ENCODE data around the gene GPR78.

- TF ChIP-seq EZH2 (IDR thresholded peaks at IDR 0.05; ENCODE audit: low read length, missing control alignments) (no peak), CTCF (conservative IDR thresholded peaks at IDR 0.05 in 1 of 2, IDR thresholded peaks at IDR 0.05 in 1 of 2; ENCODE audit: low read depth in 1 of 2, low read length in 2 of 2) (no peak)
Measured at GRCh38 chr4:8552024-8552423, 28.2 kb upstream of the GPR78 start.

Data from fibroblast of lung (primary cell).